ENCODE results near the gene SLC9A3. TPM values are rescaled to one million over a fixed set of nuclear protein-coding genes. Genes with fewer than 3 reads are reported as not detected.

The SLC9A3 gene
- total RNA-seq, 1 donor from 2014 or later = 1.1 TPM

DNA sequence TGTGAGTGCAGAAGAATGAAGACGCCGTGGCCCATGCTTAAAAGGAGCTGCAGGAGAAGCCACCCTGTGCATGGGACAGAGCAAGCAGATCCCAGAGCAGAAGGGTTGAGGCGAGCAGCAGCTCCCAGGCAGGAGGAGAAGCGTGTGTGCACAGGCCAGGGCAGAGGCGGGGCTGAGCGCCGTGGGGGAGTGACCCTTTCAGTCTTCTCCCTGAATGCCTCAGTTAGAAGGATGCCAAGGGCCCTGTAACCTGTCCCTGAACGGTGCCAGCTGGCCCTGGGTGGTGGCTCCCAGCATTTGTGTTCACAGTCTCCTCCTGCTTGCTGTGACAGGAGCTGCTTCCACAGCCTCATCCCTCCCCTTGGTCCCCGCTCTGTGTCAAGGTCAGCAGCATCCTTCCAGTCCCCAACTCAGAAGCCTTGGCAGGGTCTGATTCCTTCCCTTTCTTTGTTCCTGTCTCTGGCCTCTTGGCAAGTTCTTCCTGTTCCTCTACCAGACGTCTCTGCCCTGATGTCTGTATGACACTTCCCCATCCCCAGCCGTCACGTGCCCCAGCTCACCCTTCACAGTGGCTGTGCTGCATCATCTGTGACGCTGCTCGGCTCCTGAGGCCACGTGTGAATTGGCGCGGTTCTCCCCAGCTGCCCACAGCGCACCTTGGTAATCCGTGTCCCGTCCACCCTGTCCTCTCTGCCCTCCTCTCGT lies 76.0 kb downstream of the SLC9A3 start:
- Histone ChIP-seq H3K9me3 (peaks cover 11% of the 10 kb centered on the region), H3K36me3 (peaks cover 76% of the 10 kb centered on the region), H3K27ac (peak overlapping the region; percentile 11), H3K4me3 (no peak overlapping the region), H3K4me1 (peaks cover 31% of the 10 kb centered on the region), H3K27me3 (ENCODE audit: low read depth) (no peaks in the 10 kb centered on the region)
- intact Hi-C loops (cut with DNase I) = no loop called here
- peak; percentile 66 to 88 for ATAC-seq
- TF ChIP-seq, protein P1, sequence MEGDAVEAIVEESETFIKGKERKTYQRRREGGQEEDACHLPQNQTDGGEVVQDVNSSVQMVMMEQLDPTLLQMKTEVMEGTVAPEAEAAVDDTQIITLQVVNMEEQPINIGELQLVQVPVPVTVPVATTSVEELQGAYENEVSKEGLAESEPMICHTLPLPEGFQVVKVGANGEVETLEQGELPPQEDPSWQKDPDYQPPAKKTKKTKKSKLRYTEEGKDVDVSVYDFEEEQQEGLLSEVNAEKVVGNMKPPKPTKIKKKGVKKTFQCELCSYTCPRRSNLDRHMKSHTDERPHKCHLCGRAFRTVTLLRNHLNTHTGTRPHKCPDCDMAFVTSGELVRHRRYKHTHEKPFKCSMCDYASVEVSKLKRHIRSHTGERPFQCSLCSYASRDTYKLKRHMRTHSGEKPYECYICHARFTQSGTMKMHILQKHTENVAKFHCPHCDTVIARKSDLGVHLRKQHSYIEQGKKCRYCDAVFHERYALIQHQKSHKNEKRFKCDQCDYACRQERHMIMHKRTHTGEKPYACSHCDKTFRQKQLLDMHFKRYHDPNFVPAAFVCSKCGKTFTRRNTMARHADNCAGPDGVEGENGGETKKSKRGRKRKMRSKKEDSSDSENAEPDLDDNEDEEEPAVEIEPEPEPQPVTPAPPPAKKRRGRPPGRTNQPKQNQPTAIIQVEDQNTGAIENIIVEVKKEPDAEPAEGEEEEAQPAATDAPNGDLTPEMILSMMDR (IDR thresholded peaks at IDR 0.05) = no peak
- DNase-seq = peak; percentile 84

DNA sequence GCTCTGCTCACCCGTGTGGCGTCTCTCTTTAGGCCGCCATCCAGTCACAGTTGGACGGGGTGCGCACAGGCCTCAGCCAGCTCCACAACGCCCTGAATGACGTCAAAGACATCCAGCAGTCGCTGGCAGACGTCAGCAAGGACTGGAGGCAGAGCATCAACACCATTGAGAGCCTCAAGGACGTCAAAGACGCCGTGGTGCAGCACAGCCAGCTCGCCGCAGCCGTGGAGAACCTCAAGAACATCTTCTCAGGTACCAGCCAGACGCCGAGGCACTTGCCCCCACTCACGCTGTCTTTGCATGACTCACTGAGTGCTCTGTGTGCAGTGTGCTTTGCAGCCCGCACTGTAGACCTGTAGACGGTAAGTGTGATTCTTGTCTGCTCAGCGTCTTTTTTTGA lies 76.7 kb downstream of the SLC9A3 start:
- intact Hi-C loops (cut with DNase I) = no loop called here
- H3K36me3 ChIP-seq = peaks cover 69% of the 10 kb centered on the region
- H3K27me3 ChIP-seq (ENCODE audit: low read depth) = no peaks in the 10 kb centered on the region
- TF ChIP-seq, protein P1 (IDR thresholded peaks at IDR 0.05) = no peak
- no peak overlapping the region for H3K27ac ChIP-seq
- ATAC-seq (no peak), DNase-seq (no peak)
- H3K4me3 ChIP-seq = no peak overlapping the region
- peaks cover 10% of the 10 kb centered on the region for H3K9me3 ChIP-seq
- peaks cover 32% of the 10 kb centered on the region for H3K4me1 ChIP-seq

DNA sequence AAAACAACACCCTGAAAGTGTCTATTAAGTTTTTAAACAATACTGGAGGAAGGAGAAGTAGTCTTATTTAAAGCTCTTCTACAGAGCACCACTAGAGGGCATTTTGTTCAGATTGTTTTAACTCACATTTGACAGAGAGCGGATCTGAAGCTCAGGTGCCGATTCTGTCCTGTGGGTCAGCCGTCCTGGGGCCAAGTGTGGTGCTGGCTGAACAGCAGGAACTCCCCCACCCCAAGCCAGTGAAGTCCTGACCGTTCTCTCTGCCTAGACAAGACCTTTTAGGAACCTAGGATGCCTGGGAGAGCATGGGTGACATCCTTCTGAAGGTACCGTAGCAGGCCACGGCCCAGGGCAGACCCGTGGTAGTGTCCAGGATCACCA lies 77.4 kb downstream of the SLC9A3 start:
- ATAC-seq (no peak), DNase-seq (no peak)
- TF ChIP-seq, protein P1 (IDR thresholded peaks at IDR 0.05) = peak; percentile 58
- Histone ChIP-seq H3K9me3 (peaks cover 4% of the 10 kb centered on the region), H3K4me1 (peaks cover 38% of the 10 kb centered on the region), H3K27me3 (ENCODE audit: low read depth) (no peaks in the 10 kb centered on the region), H3K27ac (no peak overlapping the region), H3K36me3 (peaks cover 62% of the 10 kb centered on the region), H3K4me3 (no peak overlapping the region)
- intact Hi-C loops (cut with DNase I) = no loop called here

DNA sequence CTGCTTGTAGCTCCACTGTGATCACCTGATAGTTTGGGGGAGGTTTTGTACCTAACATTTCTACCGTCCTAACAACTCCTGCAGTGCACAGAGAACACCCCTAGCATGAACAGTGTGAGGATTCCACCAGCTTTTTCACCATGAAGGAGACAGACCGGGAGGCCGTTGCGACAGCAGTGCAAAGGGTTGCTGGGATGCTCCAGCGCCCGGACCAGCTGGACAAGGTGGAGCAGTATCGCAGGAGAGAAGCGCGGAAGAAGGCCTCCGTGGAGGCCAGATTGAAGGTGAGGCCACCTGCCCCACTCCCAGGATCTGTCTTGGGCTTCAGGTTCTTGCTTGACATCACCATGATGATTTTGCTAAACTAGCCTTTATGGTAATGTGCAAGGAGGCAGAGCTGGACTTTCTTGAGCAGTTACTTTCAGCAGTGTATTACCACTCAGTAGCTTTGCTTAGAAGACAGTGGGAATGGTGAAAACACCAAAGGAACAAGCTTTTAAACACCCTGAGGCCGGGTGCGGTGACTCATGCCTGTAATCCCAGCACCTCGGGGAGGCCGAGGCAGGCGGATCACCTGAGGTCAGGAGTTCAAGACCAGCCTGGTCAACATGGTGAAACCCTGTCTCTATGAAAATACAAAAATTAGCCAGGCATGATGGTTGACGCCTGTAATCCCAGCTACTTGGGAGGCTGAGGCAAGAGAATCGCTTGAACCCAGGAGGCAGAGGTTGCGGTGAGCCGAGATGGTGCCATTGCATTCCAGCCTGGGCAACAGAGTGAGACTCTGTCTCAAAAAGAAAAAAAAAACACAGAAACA lies 78.0 kb downstream of the SLC9A3 start:
- no peaks in the 10 kb centered on the region for H3K27me3 ChIP-seq (ENCODE audit: low read depth)
- TF ChIP-seq, protein P1 (IDR thresholded peaks at IDR 0.05) = no peak
- H3K36me3 ChIP-seq = peaks cover 56% of the 10 kb centered on the region
- no peak overlapping the region for H3K27ac ChIP-seq
- peaks cover 38% of the 10 kb centered on the region for H3K4me1 ChIP-seq
- no peak for ATAC-seq
- intact Hi-C loops (cut with DNase I) = no loop called here
- H3K4me3 ChIP-seq = no peak overlapping the region
- H3K9me3 ChIP-seq = no peaks in the 10 kb centered on the region
- DNase-seq = no peak

DNA sequence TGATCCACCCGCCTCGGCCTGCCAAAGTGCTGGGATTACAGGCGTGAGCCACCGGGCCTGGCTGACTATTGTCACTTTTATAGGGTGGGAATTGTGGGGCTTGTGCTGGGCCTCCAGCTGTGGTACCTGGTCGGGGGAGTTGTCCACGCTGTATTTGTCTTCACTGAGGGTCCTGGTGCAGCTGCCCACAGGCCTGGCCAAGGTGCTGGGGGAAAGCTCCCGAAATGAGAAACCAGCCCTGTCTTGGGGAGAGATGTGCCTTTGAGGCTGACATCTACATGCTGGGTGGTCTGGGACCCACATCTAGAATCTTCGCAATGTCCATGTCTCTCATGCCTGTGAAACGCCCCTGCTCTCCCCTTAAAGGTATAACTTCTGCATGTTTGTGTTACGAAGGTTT lies 78.7 kb downstream of the SLC9A3 start:
- ATAC-seq (no peak), DNase-seq (no peak)
- H3K27ac ChIP-seq = no peak overlapping the region
- H3K9me3 ChIP-seq = no peaks in the 10 kb centered on the region
- peaks cover 50% of the 10 kb centered on the region for H3K36me3 ChIP-seq
- no peaks in the 10 kb centered on the region for H3K27me3 ChIP-seq (ENCODE audit: low read depth)
- H3K4me1 ChIP-seq = peaks cover 38% of the 10 kb centered on the region
- intact Hi-C loops (cut with DNase I) = no loop called here
- TF ChIP-seq, protein P1 (IDR thresholded peaks at IDR 0.05) = no peak
- no peak overlapping the region for H3K4me3 ChIP-seq

All from lower lobe of right lung (tissue), 2 donors.